GM11168 (cell line): ENCODE data around the gene EDA.
"Not testable (repeated sequence)": the region's sequence is repeated elsewhere in the genome, so short reads cannot be mapped to it uniquely, and the experiment has no call there.

Experiments used
- in situ Hi-C: fragments of 300-500 bp; cut with MboI; formaldehyde crosslinking; loops from one replicate; pipeline ENCODE4 v1.12.0; 2022; ENCODE audit warnings: low sequenced_read_pairs; ENCODE audit not compliant: unreplicated experiment

The EDA gene

DNA sequence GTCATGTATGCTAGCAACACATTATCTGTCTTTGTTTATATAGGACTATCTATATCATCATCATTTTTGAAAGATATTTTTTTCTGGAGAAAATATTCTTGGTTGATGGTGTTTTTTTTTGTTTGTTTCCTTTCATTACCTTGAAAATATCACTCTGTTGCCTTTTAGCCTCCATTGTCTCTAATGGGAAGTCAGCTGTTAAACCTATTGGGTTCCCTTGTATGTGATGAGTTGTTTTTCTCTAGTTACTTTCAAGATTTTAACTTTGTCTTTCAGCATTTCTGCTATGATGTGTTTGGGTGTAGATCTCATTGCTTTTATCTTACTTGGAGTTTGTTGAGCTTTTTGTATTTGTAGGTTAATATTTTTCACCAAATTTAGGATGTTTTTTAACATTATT, 124.4 kb downstream of the EDA start:
- in situ Hi-C loops, result no loop called here

- in situ Hi-C loops, result no loop called here
These were observed 125.8 kb downstream of the EDA start for GRCh38 chrX:69741721-69742120.

- in situ Hi-C loops, result no loop called here
These were observed 130.1 kb downstream of the EDA start for GRCh38 chrX:69746051-69746450.

- in situ Hi-C loops, result no loop called here
These were observed 132.1 kb downstream of the EDA start for GRCh38 chrX:69748055-69748454.

- in situ Hi-C loops, result no loop called here
These were observed 144.2 kb downstream of the EDA start for GRCh38 chrX:69759921-69760625.

GRCh38 chrX:69761633-69762032, 145.7 kb downstream of the EDA start:
- in situ Hi-C loops, result no loop called here

GRCh38 chrX:69762340-69762739, 146.4 kb downstream of the EDA start:
- in situ Hi-C loops, result no loop called here

- in situ Hi-C loops, result no loop called here
These were observed 177.5 kb downstream of the EDA start for GRCh38 chrX:69793260-69793935.

GRCh38 chrX:69795702-69796101, 179.8 kb downstream of the EDA start:
- in situ Hi-C loops, result no loop called here

DNA sequence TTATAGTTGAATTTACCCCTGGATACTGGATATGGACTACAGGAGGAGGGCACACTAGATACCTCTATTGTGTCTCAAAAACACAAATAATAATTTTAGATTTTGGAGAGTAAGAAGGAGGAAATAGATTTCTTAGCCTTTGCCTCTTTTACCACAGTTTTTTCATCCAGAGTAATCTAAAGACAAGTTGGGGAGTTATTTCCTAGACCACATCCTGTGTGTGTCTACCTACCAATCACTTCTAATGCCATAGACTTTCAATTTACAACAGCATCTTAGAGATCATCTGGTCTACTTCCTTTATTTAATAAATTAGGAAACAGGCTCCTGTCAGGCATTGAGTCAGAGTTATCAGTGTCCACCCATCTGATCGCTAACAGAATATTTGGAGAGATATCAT, 191.5 kb downstream of the EDA start:
- in situ Hi-C loops, result no loop called here

GRCh38 chrX:69808375-69808774, 192.5 kb downstream of the EDA start:
- in situ Hi-C loops, result no loop called here

- in situ Hi-C loops, result no loop called here
These were observed 197.8 kb downstream of the EDA start for GRCh38 chrX:69813677-69814076.

DNA sequence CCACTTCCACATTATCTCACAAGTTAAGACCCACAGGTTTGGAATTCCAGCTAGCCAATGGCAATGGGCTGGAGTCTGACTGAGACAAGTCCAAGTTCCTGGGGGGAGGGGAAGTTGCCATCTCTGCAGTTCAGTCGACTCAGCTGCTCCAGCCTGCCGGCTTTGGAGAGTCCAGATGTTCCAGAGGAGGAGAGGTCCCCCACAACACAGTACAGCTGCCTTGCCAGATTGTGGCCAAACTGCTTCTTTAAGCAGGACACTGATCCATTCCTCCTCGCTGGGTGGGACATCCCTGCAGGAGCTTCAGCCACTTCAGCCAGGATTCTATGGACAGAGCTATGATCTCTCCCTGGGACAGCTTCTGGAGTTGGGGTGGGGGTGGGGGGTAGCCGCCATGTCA, 199.2 kb downstream of the EDA start:
- in situ Hi-C loops, result no loop called here

GRCh38 chrX:69815519-69815918, 199.6 kb downstream of the EDA start:
- in situ Hi-C loops, result no loop called here

GRCh38 chrX:69844636-69845035, 228.7 kb downstream of the EDA start:
- in situ Hi-C loops, result no loop called here

DNA sequence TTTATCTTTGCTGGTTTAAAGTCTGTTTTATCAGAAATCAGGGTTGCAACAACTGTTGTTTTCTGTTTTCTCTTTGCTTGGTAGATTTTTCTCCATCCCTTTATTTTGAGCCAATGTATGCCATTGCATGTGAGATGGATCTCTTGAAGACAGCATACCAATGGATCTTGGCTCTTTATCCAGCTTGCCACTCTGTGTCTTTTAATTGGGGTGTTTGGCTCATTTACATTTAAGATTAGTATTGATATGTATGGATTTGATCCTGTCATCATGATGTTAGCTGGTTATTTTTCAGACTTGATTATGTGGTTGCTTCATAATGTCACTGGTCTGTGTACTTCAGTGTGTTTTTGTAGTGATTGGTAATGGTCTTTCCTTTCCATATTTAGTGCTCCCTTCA, 244.1 kb downstream of the EDA start:
- in situ Hi-C loops, result not testable (repeated sequence)

GRCh38 chrX:69876221-69876620, 260.3 kb downstream of the EDA start:
- in situ Hi-C loops, result no loop called here

DNA sequence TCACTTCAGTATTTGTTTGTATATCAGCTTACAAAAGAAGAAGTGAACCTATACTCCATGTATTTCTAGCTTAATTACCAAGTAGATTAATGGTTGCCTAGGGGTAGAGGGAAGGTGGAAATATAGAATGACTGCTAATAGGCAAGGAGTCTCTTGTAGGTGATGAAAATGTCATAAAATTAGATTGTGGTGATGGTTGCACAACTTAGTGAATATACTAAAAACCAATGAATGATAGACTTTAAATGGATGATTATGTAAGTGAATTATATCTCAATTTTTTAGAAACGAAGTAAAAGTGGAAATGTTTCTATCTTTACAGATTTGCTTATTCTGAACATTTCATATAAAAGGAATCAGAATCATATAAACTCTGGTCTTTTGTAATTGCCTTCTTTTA, 268.3 kb downstream of the EDA start:
- in situ Hi-C loops, result no loop called here

- in situ Hi-C loops, result no loop called here
These were observed 280.1 kb downstream of the EDA start for GRCh38 chrX:69896046-69896445.

GRCh38 chrX:69900491-69900890, 284.6 kb downstream of the EDA start:
- in situ Hi-C loops, result no loop called here

DNA sequence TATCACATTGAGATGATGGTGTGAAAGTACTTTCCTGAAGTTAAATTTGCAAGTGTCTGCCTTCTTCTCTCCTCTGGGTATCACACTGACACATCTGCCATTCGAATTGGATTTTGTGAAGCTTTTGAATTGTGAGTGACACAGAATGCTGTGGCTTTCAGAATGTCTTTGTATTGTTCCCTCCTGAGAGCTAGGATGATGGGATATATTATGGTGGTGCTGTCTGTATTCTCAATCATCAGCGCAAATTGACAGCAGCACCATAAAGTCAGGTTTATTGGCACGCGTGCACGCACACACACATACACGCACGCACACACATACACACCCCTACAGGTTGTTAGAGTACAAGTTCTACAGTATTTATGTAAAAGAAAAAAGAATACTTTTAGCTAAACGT, 290.5 kb downstream of the EDA start:
- in situ Hi-C loops, result no loop called here

DNA sequence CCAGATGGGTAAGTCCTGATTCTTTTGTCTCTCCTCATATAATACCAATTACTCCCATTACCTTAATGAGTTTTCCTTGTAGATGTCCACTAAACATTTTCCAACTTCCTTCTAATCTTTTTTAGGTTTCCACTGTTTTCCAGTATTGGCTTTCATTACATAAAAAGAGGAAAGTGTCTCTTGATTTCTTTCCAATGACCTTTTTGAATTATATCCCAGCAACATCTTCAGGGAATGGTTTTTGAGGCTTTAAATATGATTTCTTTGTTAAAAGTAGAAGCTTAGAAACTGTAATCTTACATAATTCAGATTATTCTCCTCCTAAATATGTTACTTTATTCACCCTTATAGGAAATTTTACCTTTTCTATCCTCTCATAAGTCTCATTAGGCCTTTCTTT, 298.9 kb downstream of the EDA start:
- in situ Hi-C loops, result no loop called here
